HUES64 (cell line): ENCODE results near the gene FOXN1.

ENCODE experiments used
- H3K27ac ChIP-seq: 2 replicates; pipeline ENCODE4 v1.7.0; 2013; ENCODE audit warnings: low read depth, low read length, inconsistent platforms
- H3K27me3 ChIP-seq: 2 replicates; pipeline ENCODE4 v1.6.1; 2013; ENCODE audit warnings: mild to moderate bottlenecking, low read length; ENCODE audit not compliant: insufficient read depth
- H3K36me3 ChIP-seq: 2 replicates; pipeline ENCODE4 v1.6.1; 2013; ENCODE audit warnings: mild to moderate bottlenecking, low read length; ENCODE audit not compliant: insufficient read depth
- H3K4me1 ChIP-seq: 2 replicates; pipeline ENCODE4 v1.6.1; 2013; ENCODE audit warnings: mild to moderate bottlenecking, low read length, moderate library complexity; ENCODE audit not compliant: insufficient read depth
- H3K4me3 ChIP-seq: 2 replicates; pipeline ENCODE4 v1.5.1; 2013; ENCODE audit warnings: mild to moderate bottlenecking, low read length, moderate library complexity
- H3K9ac ChIP-seq: 2 replicates; pipeline ENCODE4 v1.6.1; 2013; ENCODE audit warnings: mild to moderate bottlenecking, low read depth, low read length
- H3K9me3 ChIP-seq: 2 replicates; pipeline ENCODE4 v1.6.1; 2013; ENCODE audit warnings: low read depth, low read length; ENCODE audit not compliant: insufficient read depth
- WGBS: fragments of 150-250, 120-280 bp; methylation state at CpG from one replicate; pipeline ENCODE4 v1.1.7; 2013; ENCODE audit warnings: missing lambda C conversion rate; 5-methylcytosine and 5-hydroxymethylcytosine counted together

Gene FOXN1

DNA sequence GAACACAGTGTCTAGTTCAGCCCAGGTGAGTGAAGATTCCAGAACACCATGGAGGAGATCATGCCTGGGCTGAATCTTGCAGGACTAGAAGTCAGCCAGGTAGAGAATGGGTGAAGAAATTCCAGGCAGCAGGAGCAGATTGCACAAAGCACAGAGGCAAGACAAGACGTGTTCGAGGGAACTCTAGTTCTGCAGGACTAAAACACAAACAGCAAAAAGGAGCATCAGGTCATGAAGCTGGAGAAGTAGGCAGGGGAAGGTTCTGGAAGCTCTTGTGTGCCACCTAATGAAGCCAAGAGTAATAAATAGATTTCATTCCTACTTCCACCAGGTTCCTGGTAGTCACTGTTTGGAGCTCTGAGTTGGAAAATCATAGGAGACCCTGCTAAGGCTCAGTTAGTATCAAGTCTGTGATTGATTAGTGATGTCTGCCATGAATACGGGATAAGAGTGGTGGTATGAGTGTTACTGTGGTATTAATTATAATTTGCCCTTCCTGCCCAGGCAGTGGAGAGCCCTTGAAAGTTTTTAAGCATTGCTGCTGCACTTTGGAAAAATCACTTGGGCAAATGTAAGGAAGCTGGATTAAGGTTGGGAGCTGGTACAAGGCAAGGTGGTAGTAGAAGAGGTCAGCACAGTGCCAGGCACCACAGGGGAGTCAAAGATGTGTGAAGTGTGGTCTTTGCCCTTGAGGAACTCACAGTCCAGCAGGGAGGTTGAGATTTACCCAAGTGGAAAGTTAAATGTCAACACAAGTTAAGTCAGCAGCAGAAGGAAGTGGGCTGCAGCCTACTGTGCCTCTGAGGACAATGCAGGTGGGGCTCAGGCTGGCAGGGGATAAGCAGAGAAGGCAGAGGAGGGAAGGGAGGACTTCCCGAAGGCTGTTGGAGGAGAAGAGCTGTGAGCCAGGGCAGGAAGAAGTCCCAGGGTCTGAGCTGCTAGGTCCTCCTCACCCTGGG lies 13.5 kb upstream of the FOXN1 start:
- Histone ChIP-seq H3K27me3 (no peaks in the 10 kb centered on the region), H3K4me1 (peaks cover 3% of the 10 kb centered on the region; the same call in 1 of the 2 replicates), H3K9me3 (no peaks in the 10 kb centered on the region), H3K9ac (no peak overlapping the region), H3K27ac (no peak overlapping the region), H3K4me3 (no peak overlapping the region), H3K36me3 (no peaks in the 10 kb centered on the region)
- 83% methylated on average over 4 of the region's 4 CpGs for WGBS

DNA sequence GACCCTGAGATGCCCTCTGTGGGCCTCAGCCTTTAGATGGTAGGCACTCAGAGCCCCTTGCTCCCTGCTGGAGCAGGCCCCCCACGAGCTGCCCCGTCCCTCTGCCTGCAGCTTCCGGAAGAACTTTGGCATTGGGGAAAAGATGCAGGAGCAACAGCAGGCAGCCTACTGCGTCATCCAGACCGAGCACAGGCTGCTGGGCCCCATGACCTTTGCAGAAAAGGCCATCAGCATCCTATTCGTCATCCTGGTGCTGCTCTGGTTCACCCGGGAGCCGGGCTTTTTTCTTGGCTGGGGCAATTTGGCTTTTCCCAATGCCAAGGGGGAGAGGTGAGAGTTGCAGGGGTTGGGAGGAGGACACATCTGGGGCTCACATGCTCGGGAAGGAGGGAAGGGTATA lies 12.7 kb upstream of the FOXN1 start:
- Histone ChIP-seq H3K4me3 (no peak overlapping the region), H3K27ac (no peak overlapping the region), H3K4me1 (peaks cover 5% of the 10 kb centered on the region), H3K27me3 (no peaks in the 10 kb centered on the region), H3K9me3 (no peaks in the 10 kb centered on the region), H3K36me3 (no peaks in the 10 kb centered on the region), H3K9ac (no peak overlapping the region)
- WGBS = 84% methylated on average over 9 of the region's 9 CpGs

DNA sequence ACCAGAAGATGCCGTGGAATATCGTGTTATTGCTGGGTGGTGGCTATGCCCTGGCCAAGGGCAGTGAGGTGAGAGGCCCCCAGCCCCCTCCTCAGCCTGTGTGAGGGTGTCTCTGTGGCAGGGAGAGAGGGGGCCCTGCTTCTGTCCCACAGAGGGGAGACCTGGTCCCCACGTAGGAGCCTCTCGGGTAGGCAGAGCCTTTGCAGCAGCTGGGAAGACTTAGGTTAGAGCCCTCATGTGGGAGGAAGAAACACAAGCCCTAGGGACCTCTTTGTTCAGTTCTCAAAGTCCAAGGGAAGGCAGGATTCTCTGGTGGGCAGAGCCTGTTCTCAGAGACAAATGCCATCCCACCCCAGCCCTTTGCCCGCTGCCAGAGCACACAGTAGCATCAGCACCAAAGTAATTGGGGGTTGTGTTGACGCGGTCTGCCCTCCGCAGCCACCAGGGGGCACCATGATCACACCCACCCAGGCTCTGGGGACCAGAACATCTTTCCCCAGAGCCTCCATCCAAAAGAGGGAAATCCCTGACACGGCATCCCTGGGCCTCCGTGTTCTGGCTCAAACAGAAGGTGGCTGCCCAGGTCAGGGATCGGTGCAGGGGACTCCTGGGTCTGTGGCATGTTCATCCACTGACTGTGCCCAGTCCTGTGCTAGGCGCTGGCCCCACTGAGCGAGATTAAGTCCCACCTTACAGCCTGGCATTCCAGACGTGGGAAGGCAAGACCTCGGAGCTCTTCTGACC lies 11.5 kb upstream of the FOXN1 start:
- no peaks in the 10 kb centered on the region for H3K27me3 ChIP-seq
- WGBS = 58% methylated on average over 15 of the region's 15 CpGs
- H3K27ac ChIP-seq = no peak overlapping the region
- no peaks in the 10 kb centered on the region for H3K9me3 ChIP-seq
- H3K4me1 ChIP-seq = peaks cover 5% of the 10 kb centered on the region
- no peak overlapping the region for H3K4me3 ChIP-seq
- H3K9ac ChIP-seq = no peak overlapping the region
- no peaks in the 10 kb centered on the region for H3K36me3 ChIP-seq

DNA sequence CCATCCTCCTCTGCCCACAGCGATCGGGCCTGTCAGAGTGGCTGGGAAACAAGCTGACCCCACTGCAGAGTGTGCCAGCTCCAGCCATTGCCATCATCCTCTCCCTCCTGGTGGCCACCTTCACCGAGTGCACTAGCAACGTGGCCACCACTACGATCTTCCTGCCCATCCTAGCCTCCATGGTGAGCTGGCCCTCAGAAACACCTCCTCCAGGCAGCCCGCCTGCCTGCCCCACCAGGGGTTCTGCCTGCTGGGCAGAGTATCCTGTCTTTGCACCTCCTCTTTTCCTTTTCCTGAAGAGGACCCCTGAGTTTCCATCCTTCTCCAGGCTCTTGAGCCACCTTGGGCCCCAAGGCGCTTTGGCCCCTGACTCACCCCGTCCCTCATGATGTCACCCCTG lies 10.5 kb upstream of the FOXN1 start:
- no peak overlapping the region for H3K9ac ChIP-seq

DNA sequence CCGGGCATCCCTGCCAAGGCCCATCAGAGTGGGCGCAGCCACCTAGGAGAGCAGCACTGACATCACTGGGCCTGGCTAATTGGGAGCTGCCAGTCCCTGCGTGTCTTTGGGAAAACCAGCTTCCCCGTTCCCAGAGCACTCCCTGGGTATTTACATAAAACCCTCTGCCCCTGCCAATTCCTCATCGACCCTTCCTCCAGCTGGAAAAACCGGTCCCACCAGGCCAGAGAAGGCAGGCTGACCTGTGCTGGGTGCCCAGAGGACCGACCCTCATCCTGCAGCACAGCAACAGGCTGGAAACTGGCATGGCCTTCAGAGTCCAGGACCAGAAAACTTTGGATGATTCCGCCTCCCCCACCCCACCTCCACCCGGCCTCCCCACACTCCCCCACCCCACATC lies 8.2 kb upstream of the FOXN1 start:
- H3K27me3 ChIP-seq = no peaks in the 10 kb centered on the region
- H3K27ac ChIP-seq = no peak overlapping the region
- no peaks in the 10 kb centered on the region for H3K36me3 ChIP-seq
- no peak overlapping the region for H3K9ac ChIP-seq
- no peak overlapping the region for H3K4me3 ChIP-seq
- no peaks in the 10 kb centered on the region for H3K9me3 ChIP-seq
- 67% methylated on average over 7 of the region's 9 CpGs for WGBS
- H3K4me1 ChIP-seq = peaks cover 8% of the 10 kb centered on the region

More for the DNA sequence above, 10.5 kb upstream of the FOXN1 start:
- Histone ChIP-seq H3K27ac (no peak overlapping the region), H3K4me1 (peaks cover 5% of the 10 kb centered on the region), H3K4me3 (no peak overlapping the region), H3K36me3 (no peaks in the 10 kb centered on the region), H3K27me3 (no peaks in the 10 kb centered on the region), H3K9me3 (no peaks in the 10 kb centered on the region)
- 85% methylated on average over 8 of the region's 8 CpGs for WGBS

DNA sequence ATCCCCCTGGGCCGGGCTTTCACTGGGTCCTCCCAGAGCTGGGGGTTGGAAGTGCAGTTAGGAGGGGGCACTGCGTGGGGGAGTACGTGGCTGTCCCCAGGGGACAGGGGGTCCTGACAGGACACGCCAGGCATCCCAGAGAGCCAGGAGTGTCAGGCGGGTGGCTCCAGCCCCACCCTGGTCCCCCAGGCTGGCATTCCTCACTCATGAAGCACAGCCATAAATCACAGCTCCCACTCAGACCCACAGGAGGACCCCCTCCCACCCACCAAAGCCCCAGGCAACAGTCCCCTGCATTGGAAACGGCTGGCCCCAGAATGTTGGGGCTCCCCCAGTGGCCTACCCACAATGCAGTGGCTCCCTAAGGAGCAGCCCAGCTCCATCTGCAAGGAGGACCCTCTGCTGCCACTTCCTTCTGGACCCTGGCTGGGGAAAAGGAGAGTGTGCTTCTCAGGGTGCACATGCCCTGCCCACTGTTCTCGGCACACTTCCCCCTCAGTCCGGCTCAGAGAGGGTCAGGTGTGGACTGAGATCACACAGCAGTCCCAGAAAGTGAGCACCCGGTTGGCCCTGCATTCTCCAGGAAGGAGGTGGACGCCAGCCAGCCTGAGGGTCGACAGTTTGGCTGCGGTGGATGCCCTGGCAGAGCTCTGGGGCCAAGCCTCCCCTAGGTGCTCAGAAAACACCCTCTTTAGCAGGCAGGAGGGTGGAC lies 7.3 kb upstream of the FOXN1 start:
- H3K9ac ChIP-seq = no peak overlapping the region
- no peaks in the 10 kb centered on the region for H3K9me3 ChIP-seq
- no peaks in the 10 kb centered on the region for H3K27me3 ChIP-seq
- 86% methylated on average over 12 of the region's 12 CpGs for WGBS
- H3K36me3 ChIP-seq = no peaks in the 10 kb centered on the region
- no peak overlapping the region for H3K27ac ChIP-seq
- H3K4me1 ChIP-seq = peaks cover 8% of the 10 kb centered on the region
- H3K4me3 ChIP-seq = no peak overlapping the region

DNA sequence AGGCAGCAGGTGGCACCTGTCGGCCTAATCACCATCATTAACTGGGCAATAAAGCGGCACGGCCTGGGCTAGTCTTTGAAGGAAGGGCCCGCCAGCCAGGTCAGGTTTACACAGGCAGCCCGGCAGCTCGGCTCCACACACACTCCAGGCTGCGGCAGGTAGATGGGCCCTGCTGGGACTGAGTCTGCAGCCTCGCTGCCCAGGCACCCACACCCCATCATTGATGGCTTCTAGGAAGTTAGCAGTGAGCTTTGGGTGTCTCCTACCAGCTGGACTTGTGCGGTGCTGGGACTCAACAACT lies 6.8 kb upstream of the FOXN1 start:
- Histone ChIP-seq H3K27ac (no peak overlapping the region), H3K27me3 (no peaks in the 10 kb centered on the region), H3K4me3 (no peak overlapping the region), H3K4me1 (peaks cover 8% of the 10 kb centered on the region), H3K9ac (no peak overlapping the region), H3K36me3 (no peaks in the 10 kb centered on the region), H3K9me3 (no peaks in the 10 kb centered on the region)
- 92% methylated on average over 9 of the region's 9 CpGs for WGBS

DNA sequence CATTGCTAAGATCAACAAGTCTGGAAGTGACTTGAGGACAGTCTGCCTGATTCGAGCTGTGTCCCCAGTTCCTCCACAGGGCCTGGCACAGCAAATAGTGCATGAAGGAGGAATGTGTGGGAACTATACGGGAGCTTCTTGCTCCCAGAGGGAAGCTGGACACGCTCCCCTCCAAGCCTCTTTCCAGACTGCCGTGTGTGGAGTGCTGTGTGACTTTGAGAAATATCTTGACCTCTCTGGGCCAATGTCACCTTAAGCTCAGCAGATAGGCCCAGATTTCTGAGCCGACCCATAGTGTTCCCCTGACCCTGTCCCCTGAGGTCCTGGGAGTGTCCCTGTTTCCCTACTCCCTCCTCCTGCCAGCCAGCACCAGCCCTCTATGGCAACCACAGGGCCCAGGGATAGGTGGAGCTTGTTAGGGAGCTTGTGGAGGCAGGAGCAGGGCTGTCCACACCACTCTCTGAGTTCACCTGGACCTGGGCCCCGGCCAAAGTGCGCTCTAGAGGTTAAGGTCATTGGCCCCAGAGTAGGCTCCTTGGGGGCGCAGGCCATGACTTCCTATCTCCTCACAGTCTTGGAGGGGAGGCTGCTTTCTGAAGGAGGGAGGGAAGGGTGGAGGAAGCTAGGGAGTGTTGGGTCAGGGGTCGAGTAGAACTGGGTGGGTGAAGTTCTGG lies 6.3 kb upstream of the FOXN1 start:
- H3K4me1 ChIP-seq = peaks cover 8% of the 10 kb centered on the region
- no peaks in the 10 kb centered on the region for H3K27me3 ChIP-seq
- H3K9ac ChIP-seq = no peak overlapping the region
- no peak overlapping the region for H3K27ac ChIP-seq
- H3K36me3 ChIP-seq = no peaks in the 10 kb centered on the region
- WGBS = 87% methylated on average over 9 of the region's 9 CpGs
- no peaks in the 10 kb centered on the region for H3K9me3 ChIP-seq
- no peak overlapping the region for H3K4me3 ChIP-seq

DNA sequence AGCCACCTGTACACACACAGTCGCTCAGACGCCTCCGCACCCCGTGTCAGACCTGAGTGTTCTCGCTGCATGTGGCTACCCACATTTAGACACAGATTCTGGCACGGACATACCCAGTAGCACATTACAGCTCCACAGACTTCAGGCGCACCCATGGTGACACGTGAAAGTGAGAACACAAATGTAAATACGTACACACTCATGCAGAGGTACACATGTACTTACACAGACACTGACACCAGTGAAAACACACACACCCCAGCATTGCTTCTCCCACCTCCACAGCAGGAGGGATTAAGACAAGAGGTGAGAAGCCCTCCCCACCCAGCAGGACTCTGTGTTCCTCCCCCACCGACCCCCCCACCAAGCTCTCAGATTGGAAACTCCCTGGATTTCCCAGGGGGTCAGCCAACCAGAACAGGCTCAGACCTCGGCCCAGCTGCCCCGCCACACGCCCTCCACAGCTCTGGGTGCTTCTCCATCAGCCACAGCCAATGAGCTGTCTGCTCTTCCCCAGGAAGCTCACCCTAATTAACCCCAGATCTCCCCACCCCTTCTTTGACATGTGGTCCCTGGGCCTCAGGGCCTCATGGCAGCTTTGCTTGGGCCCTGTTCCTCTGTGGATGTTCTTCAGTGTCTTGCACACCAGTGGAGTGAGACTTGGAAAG lies 5.3 kb upstream of the FOXN1 start:
- H3K4me3 ChIP-seq = no peak overlapping the region
- H3K9ac ChIP-seq = no peak overlapping the region
- no peaks in the 10 kb centered on the region for H3K9me3 ChIP-seq
- H3K27me3 ChIP-seq = no peaks in the 10 kb centered on the region
- peaks cover 8% of the 10 kb centered on the region for H3K4me1 ChIP-seq
- no peaks in the 10 kb centered on the region for H3K36me3 ChIP-seq
- 80% methylated on average over 13 of the region's 13 CpGs for WGBS
- H3K27ac ChIP-seq = no peak overlapping the region

DNA sequence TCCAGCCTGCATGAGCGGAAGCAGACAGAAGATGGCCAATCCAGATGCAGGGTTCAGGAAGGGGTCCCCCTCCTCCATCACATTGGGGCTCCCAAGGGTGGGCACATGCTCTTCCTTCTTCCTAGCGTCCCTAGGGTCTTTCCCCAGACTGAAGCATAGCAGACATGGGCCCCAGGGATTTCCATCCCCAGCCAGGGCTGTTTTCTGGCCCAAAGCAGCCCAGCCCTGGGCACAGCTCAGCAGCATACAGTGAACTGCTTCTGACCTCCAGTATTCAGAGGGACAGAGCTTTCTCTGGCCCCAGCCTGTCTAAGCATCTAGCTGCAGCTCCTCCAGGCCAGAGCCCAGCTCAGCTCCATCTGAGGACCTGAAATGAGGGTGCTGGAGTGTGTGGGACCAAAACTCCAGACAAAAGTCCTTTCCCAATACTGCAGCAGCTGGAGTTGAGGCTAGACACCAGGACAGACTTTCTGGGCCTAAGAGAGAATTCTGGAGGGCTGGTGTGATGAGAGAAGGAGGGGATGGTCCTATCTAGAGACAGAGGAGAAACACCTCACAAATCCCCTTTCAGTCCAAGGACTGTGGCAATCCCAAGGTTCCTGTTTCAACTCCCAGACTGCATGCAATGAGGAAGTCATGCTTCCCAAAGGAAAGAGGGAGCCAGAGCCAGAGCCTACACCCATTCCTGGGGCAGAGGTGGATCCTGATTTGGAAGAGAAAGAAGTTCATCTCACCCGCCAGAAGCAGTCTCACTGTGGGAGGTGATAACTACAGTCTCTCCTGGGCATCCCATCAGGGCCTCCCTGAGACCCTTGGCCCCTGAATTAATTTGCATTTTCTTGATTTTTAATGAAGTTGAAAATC lies 4.5 kb upstream of the FOXN1 start:
- 71% methylated on average over 3 of the region's 3 CpGs for WGBS
- no peak overlapping the region for H3K9ac ChIP-seq

More for the DNA sequence above, 4.5 kb upstream of the FOXN1 start:
- Histone ChIP-seq H3K4me3 (no peak overlapping the region), H3K27me3 (no peaks in the 10 kb centered on the region), H3K27ac (no peak overlapping the region), H3K4me1 (peaks cover 8% of the 10 kb centered on the region), H3K9me3 (no peaks in the 10 kb centered on the region), H3K36me3 (no peaks in the 10 kb centered on the region)
